ENCODE results near the gene COL16A1.

COL16A1 gene

DNA sequence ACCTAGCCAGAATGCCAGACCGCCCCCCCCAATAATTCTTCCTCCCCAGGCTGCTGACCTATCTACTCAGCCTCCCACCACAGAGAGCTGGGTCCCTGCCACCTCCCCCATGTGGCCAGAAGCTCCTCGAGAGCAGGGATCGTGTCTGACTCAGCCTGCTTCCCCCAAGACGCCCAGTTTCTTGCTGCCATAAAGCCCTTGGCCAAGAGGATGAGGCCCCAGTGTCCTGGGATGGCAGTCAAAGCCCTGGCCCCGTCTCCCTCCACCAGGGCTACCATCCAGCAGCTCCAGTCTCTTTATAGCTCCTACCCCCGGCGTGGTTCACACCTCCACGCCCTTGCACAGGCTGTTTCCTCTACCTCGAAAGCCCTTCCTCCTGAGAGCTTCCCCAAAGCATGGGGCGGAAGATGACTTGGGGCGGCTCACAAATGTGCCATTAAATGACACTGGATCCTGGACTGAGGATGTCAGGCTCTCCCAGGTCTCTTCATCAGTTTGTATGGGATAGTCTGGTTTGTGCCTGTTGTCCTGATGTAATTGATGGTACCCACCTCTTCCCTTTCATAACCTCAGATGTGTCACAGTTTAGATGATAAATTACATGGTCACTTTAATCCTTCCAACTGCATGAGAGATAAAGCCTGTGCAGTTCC, 47.2 kb upstream of the COL16A1 start:
- H3K4me2 ChIP-seq (ENCODE audit: low read length) = no peak overlapping the region
- no peak overlapping the region for H2AFZ ChIP-seq
- TF ChIP-seq CTCF (IDR thresholded peaks at IDR 0.05) = no peak
- no peaks in the 10 kb centered on the region for H3K79me2 ChIP-seq
- no peak overlapping the region for H3K27ac ChIP-seq
- H3K27me3 ChIP-seq (ENCODE audit: control insufficient read depth, insufficient read depth, low read length) = no peaks in the 10 kb centered on the region
- peaks cover 5% of the 10 kb centered on the region for H3K4me1 ChIP-seq
- H3K9me3 ChIP-seq (ENCODE audit: control insufficient read depth, low read length) = no peaks in the 10 kb centered on the region
- H3K9ac ChIP-seq = no peak overlapping the region
- H3K4me3 ChIP-seq (ENCODE audit: low read depth, low read length) = no peak overlapping the region
- H3K36me3 ChIP-seq (ENCODE audit: control insufficient read depth, insufficient read depth, low read length) = no peaks in the 10 kb centered on the region

- Histone ChIP-seq H3K9me3 (ENCODE audit: control insufficient read depth, low read length) (no peaks in the 10 kb centered on the region), H3K4me2 (ENCODE audit: low read length) (no peak overlapping the region), H3K4me1 (peaks cover 5% of the 10 kb centered on the region), H3K27me3 (ENCODE audit: control insufficient read depth, insufficient read depth, low read length) (no peaks in the 10 kb centered on the region), H3K4me3 (ENCODE audit: low read depth, low read length) (no peak overlapping the region), H3K36me3 (ENCODE audit: control insufficient read depth, insufficient read depth, low read length) (no peaks in the 10 kb centered on the region), H2AFZ (no peak overlapping the region), H3K79me2 (no peaks in the 10 kb centered on the region), H3K27ac (no peak overlapping the region), H3K9ac (no peak overlapping the region)
- no peak for TF ChIP-seq CTCF (IDR thresholded peaks at IDR 0.05)
Observed at GRCh38 chr1:31749785-31750735, 46.2 kb upstream of the COL16A1 start.

- H3K4me1 ChIP-seq = no peaks in the 10 kb centered on the region
- no peak overlapping the region for H3K27ac ChIP-seq
- H3K9ac ChIP-seq = no peak overlapping the region
- H3K9me3 ChIP-seq (ENCODE audit: control insufficient read depth, low read length) = no peaks in the 10 kb centered on the region
- H3K36me3 ChIP-seq (ENCODE audit: control insufficient read depth, insufficient read depth, low read length) = no peaks in the 10 kb centered on the region
- TF ChIP-seq CTCF (IDR thresholded peaks at IDR 0.05) = no peak
- no peak overlapping the region for H3K4me3 ChIP-seq (ENCODE audit: low read depth, low read length)
- no peaks in the 10 kb centered on the region for H3K79me2 ChIP-seq
- no peak overlapping the region for H3K4me2 ChIP-seq (ENCODE audit: low read length)
- H2AFZ ChIP-seq = no peak overlapping the region
- H3K27me3 ChIP-seq (ENCODE audit: control insufficient read depth, insufficient read depth, low read length) = no peaks in the 10 kb centered on the region
Observed at GRCh38 chr1:31748365-31748764, 44.5 kb upstream of the COL16A1 start.

GRCh38 chr1:31747304-31747703, 43.5 kb upstream of the COL16A1 start:
- Histone ChIP-seq H3K36me3 (ENCODE audit: control insufficient read depth, insufficient read depth, low read length) (no peaks in the 10 kb centered on the region), H3K9me3 (ENCODE audit: control insufficient read depth, low read length) (no peaks in the 10 kb centered on the region), H3K79me2 (no peaks in the 10 kb centered on the region), H3K9ac (no peak overlapping the region), H3K4me2 (ENCODE audit: low read length) (no peak overlapping the region), H3K27ac (no peak overlapping the region), H3K4me1 (no peaks in the 10 kb centered on the region), H3K4me3 (ENCODE audit: low read depth, low read length) (no peak overlapping the region), H3K27me3 (ENCODE audit: control insufficient read depth, insufficient read depth, low read length) (no peaks in the 10 kb centered on the region), H2AFZ (no peak overlapping the region)
- TF ChIP-seq CTCF (IDR thresholded peaks at IDR 0.05) = no peak
